Activated naive CD4-positive, alpha-beta T cell (primary cell): Measurements from ENCODE around the gene PTGDR2.

Experiments used
- DNase-seq, 4 experiments: peaks; one replicate each; lab custom pipeline; 2025; lab: John Stamatoyannopoulos, UW

PTGDR2 gene

GRCh38 chr11:60858731-60859464 lies 3.1 kb upstream of the PTGDR2 start:
- DNase-seq: no peak

GRCh38 chr11:60858236-60858635 lies 2.5 kb upstream of the PTGDR2 start:
- DNase-seq: no peak

GRCh38 chr11:60857378-60858232 lies 1.9 kb upstream of the PTGDR2 start:
- no peak for DNase-seq

GRCh38 chr11:60854847-60855725 lies 664 bp downstream of the PTGDR2 start:
- DNase-seq: no peak

- no peak for DNase-seq
Measured at GRCh38 chr11:60854140-60854846, 1.5 kb downstream of the PTGDR2 start.

- no peak for DNase-seq
Measured at GRCh38 chr11:60852982-60853950, 2.5 kb downstream of the PTGDR2 start.

- no peak for DNase-seq
Measured at GRCh38 chr11:60852117-60852981, 3.4 kb downstream of the PTGDR2 start.

GRCh38 chr11:60851327-60852104 lies 4.2 kb downstream of the PTGDR2 start:
- no peak for DNase-seq

- DNase-seq: no peak
Measured at GRCh38 chr11:60849641-60850520, 5.9 kb downstream of the PTGDR2 start.

- no peak for DNase-seq
Measured at GRCh38 chr11:60848714-60849151, 7.0 kb downstream of the PTGDR2 start.

- no peak for DNase-seq
Measured at GRCh38 chr11:60847896-60848295, 7.9 kb downstream of the PTGDR2 start.

GRCh38 chr11:60847281-60847680 lies 8.5 kb downstream of the PTGDR2 start:
- no peak for DNase-seq

GRCh38 chr11:60845338-60845737 lies 10.4 kb downstream of the PTGDR2 start:
- DNase-seq: no peak

GRCh38 chr11:60844870-60845221 lies 10.9 kb downstream of the PTGDR2 start:
- DNase-seq: no peak

- DNase-seq: no peak
Measured at GRCh38 chr11:60844045-60844869, 11.5 kb downstream of the PTGDR2 start.

GRCh38 chr11:60842668-60843600 lies 12.8 kb downstream of the PTGDR2 start:
- no peak for DNase-seq
